Mesenchymal stem cell (in vitro differentiated cells and primary cell): ENCODE results near the gene RALY.

Experiments
- DNase-seq: peaks from one replicate; pipeline ENCODE4 v3.0.0-alpha.2; 2013
- H2AFZ ChIP-seq: one replicate; pipeline ENCODE4 v1.6.1; 2013; ENCODE audit warnings: low read depth, mild to moderate bottlenecking, control low read depth, inconsistent platforms, low read length, moderate library complexity
- H2AK5ac ChIP-seq: 2 replicates; pipeline ENCODE4 v1.6.1; 2013; ENCODE audit warnings: low read length, moderate library complexity, mild to moderate bottlenecking, inconsistent platforms; ENCODE audit not compliant: severe bottlenecking
- H2BK120ac ChIP-seq: one replicate; pipeline ENCODE4 v1.6.1; 2013; ENCODE audit warnings: low read depth, mild to moderate bottlenecking, inconsistent platforms, low read length, moderate library complexity
- H2BK12ac ChIP-seq, 2 experiments: one replicate each; pipeline ENCODE4 v1.6.1; 2013; ENCODE audit warnings: inconsistent platforms in 2 of 2, low read length in 2 of 2, mild to moderate bottlenecking in 2 of 2, moderate library complexity in 2 of 2, control low read depth in 1 of 2
- H2BK15ac ChIP-seq: one replicate; pipeline ENCODE4 v1.6.1; 2013; ENCODE audit warnings: mild to moderate bottlenecking, low read depth, inconsistent platforms; ENCODE audit not compliant: poor library complexity, severe bottlenecking
- H2BK5ac ChIP-seq: 2 replicates; pipeline ENCODE4 v1.6.1; 2013; ENCODE audit warnings: low read depth, mild to moderate bottlenecking, low read length, control low read depth, inconsistent platforms; ENCODE audit not compliant: poor library complexity, severe bottlenecking
- H3K14ac ChIP-seq, 2 experiments: one replicate each; pipeline ENCODE4 v1.6.1; 2013; ENCODE audit warnings: inconsistent platforms in 2 of 2, low read length in 2 of 2, control low read depth in 1 of 2, mild to moderate bottlenecking in 1 of 2, moderate library complexity in 1 of 2
- H3K18ac ChIP-seq, 2 experiments: one replicate each; pipeline ENCODE4 v1.6.1; 2013; ENCODE audit warnings: inconsistent platforms in 2 of 2, low read length in 2 of 2, control low read depth in 1 of 2, low read depth in 1 of 2, mild to moderate bottlenecking in 1 of 2
- H3K23ac ChIP-seq, 2 experiments: one replicate each; pipeline ENCODE4 v1.6.1; 2013; ENCODE audit warnings: inconsistent platforms in 2 of 2, low read length in 2 of 2, mild to moderate bottlenecking in 2 of 2, moderate library complexity in 2 of 2, control low read depth in 1 of 2
- H3K27ac ChIP-seq: 2 replicates; pipeline ENCODE4 v1.5.1; 2013; ENCODE audit warnings: mild to moderate bottlenecking, moderate library complexity, low read length, control low read depth, inconsistent platforms; ENCODE audit not compliant: poor library complexity, severe bottlenecking
- H3K27me3 ChIP-seq, 2 experiments: 2 replicates each; pipeline versions ENCODE4 v1.6.1 to v1.7.0; 2013; ENCODE audit warnings: low read length in 2 of 2, mild to moderate bottlenecking in 2 of 2, moderate library complexity in 2 of 2, control low read depth in 1 of 2, inconsistent platforms in 1 of 2; ENCODE audit not compliant: control insufficient read depth in 1 of 2, insufficient read depth in 1 of 2
- H3K36me3 ChIP-seq, 2 experiments: 2 replicates each; pipeline versions ENCODE4 v1.6.1 to v1.7.0; 2013; ENCODE audit warnings: low read length in 2 of 2, control low read depth in 1 of 2, inconsistent platforms in 1 of 2, low read depth in 1 of 2, mild to moderate bottlenecking in 1 of 2; ENCODE audit not compliant: insufficient read depth in 2 of 2, control insufficient read depth in 1 of 2
- H3K4ac ChIP-seq, 2 experiments: one replicate each; pipeline ENCODE4 v1.6.1; 2013; ENCODE audit warnings: inconsistent platforms in 2 of 2, low read length in 2 of 2, mild to moderate bottlenecking in 2 of 2, moderate library complexity in 2 of 2, control low read depth in 1 of 2, low read depth in 1 of 2
- H3K4me1 ChIP-seq: 2 replicates; pipeline ENCODE4 v1.6.1; 2013; ENCODE audit warnings: low read depth, low read length, control low read depth; ENCODE audit not compliant: control insufficient read depth, insufficient read depth
- H3K4me2 ChIP-seq: 2 replicates; pipeline ENCODE4 v1.6.1; 2013; ENCODE audit warnings: low read length, mild to moderate bottlenecking, inconsistent platforms; ENCODE audit not compliant: poor library complexity, severe bottlenecking
- H3K4me3 ChIP-seq, 2 experiments: 2 replicates each; pipeline versions ENCODE4 v1.5.1 to v1.7.0; 2013; ENCODE audit warnings: low read length in 2 of 2, mild to moderate bottlenecking in 2 of 2, control low read depth in 1 of 2, low read depth in 1 of 2; ENCODE audit not compliant: insufficient read depth in 1 of 2
- H3K79me1 ChIP-seq: replicated peaks from 2 replicates; pipeline ENCODE4 v1.6.1; 2013; ENCODE audit warnings: mild to moderate bottlenecking, control low read depth, low read length, inconsistent platforms; ENCODE audit not compliant: poor library complexity, severe bottlenecking
- H3K9ac ChIP-seq: 2 replicates; pipeline ENCODE4 v1.7.0; 2013; ENCODE audit warnings: mild to moderate bottlenecking, low read length, moderate library complexity
- H3K9me3 ChIP-seq: 2 replicates; pipeline ENCODE4 v1.7.0; 2013; ENCODE audit warnings: mild to moderate bottlenecking, low read length; ENCODE audit not compliant: control insufficient read depth
- H4K8ac ChIP-seq: one replicate; pipeline ENCODE4 v1.6.1; 2013; ENCODE audit warnings: inconsistent platforms, mild to moderate bottlenecking, low read length, moderate library complexity
- H4K91ac ChIP-seq: one replicate; pipeline ENCODE4 v1.6.1; 2013; ENCODE audit warnings: mild to moderate bottlenecking, low read length, inconsistent platforms
- WGBS: methylation state at CpG from one replicate; pipeline ENCODE4 v1.1.7; 2013; ENCODE audit warnings: mixed read lengths; 5-methylcytosine and 5-hydroxymethylcytosine counted together

The RALY gene

GRCh38 chr20:34089175-34089479 is 95.4 kb downstream of the RALY start:
- no peaks in the 10 kb centered on the region for H3K9me3 ChIP-seq
- H3K4me1 ChIP-seq, result no peaks in the 10 kb centered on the region
- no peaks in the 10 kb centered on the region for H3K27me3 ChIP-seq

DNA sequence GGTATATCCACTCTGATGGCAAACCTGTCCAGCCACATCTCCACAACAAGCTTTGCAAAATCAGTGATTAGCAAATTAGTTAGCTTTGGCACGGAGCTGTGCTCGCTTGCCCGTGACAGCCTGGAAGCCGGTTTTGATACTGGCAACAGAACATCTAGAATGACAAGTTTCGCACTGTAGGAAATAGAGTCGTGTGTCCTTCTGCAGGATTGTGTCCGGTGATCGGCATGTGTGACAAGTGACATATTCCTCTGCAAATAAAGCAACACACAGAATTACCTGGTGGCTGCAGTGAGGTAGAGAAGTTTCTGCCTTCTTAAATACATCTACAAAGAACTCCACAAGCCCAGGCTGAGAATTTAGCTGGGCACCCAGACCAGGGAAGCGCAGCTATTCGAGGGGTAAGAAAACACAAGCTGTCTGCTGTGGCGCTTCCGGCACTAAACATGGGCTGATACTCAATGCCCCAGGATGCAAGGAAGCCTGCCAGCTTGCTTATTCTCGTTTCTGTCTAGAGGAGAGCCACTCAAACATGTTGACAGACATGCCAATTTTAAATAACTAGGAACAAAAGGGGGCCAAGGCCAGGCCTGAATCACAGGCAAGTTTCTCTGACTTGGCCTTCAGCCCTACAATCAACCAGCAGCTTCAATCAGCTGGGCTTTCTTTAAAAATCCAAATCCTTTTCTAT is 96.1 kb downstream of the RALY start:
- H4K8ac ChIP-seq, result no peak overlapping the region
- peaks cover 23% of the 10 kb centered on the region for H3K79me1 ChIP-seq
- H3K4me3 ChIP-seq, result no peak overlapping the region
- H2BK120ac ChIP-seq, result no peak overlapping the region
- no peak for DNase-seq
- no peak overlapping the region for H3K9ac ChIP-seq
- no peak overlapping the region for H3K14ac ChIP-seq
- H4K91ac ChIP-seq, result no peak overlapping the region
- no peak overlapping the region for H3K23ac ChIP-seq
- no peak overlapping the region for H2AFZ ChIP-seq
- H3K27ac ChIP-seq, result no peak overlapping the region
- no peak overlapping the region for H2AK5ac ChIP-seq
- H3K4me2 ChIP-seq, result no peak overlapping the region
- no peaks in the 10 kb centered on the region for H3K9me3 ChIP-seq
- no peak overlapping the region for H2BK5ac ChIP-seq
- H3K4ac ChIP-seq, result no peak overlapping the region
- H2BK12ac ChIP-seq, result no peak overlapping the region
- no peaks in the 10 kb centered on the region for H3K27me3 ChIP-seq
- WGBS, result 99% methylated on average over 12 of the region's 13 CpGs
- H3K18ac ChIP-seq, result no peak overlapping the region
- H3K4me1 ChIP-seq, result no peaks in the 10 kb centered on the region
- no peak overlapping the region for H2BK15ac ChIP-seq
- H3K36me3 ChIP-seq, result peaks cover 50 to 89% of the 10 kb centered on the region in 2 experiments

More at GRCh38 chr20:34089175-34089479, 95.4 kb downstream of the RALY start:
- Histone ChIP-seq H4K8ac (no peak overlapping the region), H3K36me3 (peaks cover 55 to 89% of the 10 kb centered on the region in 2 experiments), H2AFZ (no peak overlapping the region), H2BK5ac (no peak overlapping the region), H3K18ac (no peak overlapping the region), H3K4ac (no peak overlapping the region), H2BK12ac (no peak overlapping the region), H2BK120ac (no peak overlapping the region), H3K4me3 (no peak overlapping the region), H3K4me2 (no peak overlapping the region), H2AK5ac (no peak overlapping the region), H2BK15ac (no peak overlapping the region), H3K14ac (no peak overlapping the region), H3K23ac (no peak overlapping the region), H3K27ac (no peak overlapping the region), H4K91ac (no peak overlapping the region), H3K9ac (no peak overlapping the region), H3K79me1 (peaks cover 26% of the 10 kb centered on the region)
- WGBS, result 98% methylated on average over 4 of the region's 5 CpGs
- DNase-seq, result no peak

DNA sequence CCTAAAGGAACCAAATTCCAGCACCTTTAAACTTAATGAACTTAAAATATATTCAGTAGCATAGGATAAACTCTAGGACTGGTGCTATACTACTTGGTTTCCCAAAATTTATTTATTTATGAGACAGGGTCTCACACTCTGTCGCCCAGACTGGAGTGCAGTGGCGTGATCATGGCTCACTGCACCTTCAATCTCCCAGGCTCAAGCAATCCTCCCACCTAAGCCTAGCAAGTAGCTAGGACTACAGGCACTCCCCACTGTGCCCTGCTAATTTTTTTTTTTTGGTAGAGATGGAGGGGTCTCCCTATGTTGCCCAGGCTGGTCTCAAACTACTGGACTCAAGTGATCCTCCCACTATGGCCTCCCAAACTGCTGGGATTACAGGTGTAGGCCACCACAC is 96.9 kb downstream of the RALY start:
- no peak overlapping the region for H3K14ac ChIP-seq
- H3K27me3 ChIP-seq, result no peaks in the 10 kb centered on the region
- DNase-seq, result no peak
- no peak overlapping the region for H2BK15ac ChIP-seq
- H2BK120ac ChIP-seq, result no peak overlapping the region
- no peak overlapping the region for H4K8ac ChIP-seq
- H3K4me1 ChIP-seq, result no peaks in the 10 kb centered on the region
- H4K91ac ChIP-seq, result no peak overlapping the region
- no peak overlapping the region for H2BK5ac ChIP-seq
- no peak overlapping the region for H3K23ac ChIP-seq
- WGBS, result 100% methylated on average over 2 of the region's 2 CpGs
- no peak overlapping the region for H3K27ac ChIP-seq
- no peak overlapping the region for H2AK5ac ChIP-seq
- no peak overlapping the region for H3K9ac ChIP-seq
- no peak overlapping the region for H3K4ac ChIP-seq
- H3K4me3 ChIP-seq, result no peak overlapping the region
- no peak overlapping the region for H3K18ac ChIP-seq
- peaks cover 20% of the 10 kb centered on the region for H3K79me1 ChIP-seq
- H2AFZ ChIP-seq, result no peak overlapping the region
- H3K4me2 ChIP-seq, result no peak overlapping the region
- no peak overlapping the region for H2BK12ac ChIP-seq
- peaks cover 48 to 92% of the 10 kb centered on the region in 2 experiments for H3K36me3 ChIP-seq
- H3K9me3 ChIP-seq, result no peaks in the 10 kb centered on the region

DNA sequence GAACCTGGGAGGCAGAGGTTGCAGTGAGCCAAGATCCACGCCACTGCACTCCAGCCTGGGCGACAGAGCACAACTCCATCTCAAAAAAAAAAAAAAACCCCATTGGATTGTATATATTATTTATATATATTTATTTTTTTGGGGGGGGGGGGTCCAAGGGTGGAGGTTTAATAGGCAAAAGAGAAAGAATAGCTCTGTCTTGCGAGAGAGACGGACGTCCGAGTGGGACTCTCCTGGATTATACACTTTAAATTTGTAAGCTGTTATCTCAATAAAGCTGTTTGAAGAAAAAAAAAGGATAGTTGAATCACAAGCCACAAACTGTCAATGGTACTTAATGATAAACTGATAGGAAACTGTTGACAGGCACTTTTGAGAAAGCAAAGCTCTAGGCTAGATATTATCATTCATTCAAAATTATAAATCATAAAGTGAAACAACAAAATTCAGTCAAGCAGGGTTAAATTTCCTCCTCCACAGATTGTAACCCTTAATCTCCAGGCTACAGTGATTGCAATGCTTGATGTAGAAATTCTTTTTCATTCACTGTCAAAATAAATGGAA is 98.0 kb downstream of the RALY start:
- no peaks in the 10 kb centered on the region for H3K27me3 ChIP-seq
- H3K4me2 ChIP-seq, result no peak overlapping the region
- H2AFZ ChIP-seq, result no peak overlapping the region
- H2BK120ac ChIP-seq, result no peak overlapping the region
- no peak overlapping the region for H2BK15ac ChIP-seq
- peaks cover 53 to 92% of the 10 kb centered on the region in 2 experiments for H3K36me3 ChIP-seq
- WGBS, result no CpG with 5 or more reads among the region's 6 CpGs
- H3K4ac ChIP-seq, result no peak overlapping the region
- no peak overlapping the region for H3K27ac ChIP-seq
- H3K4me1 ChIP-seq, result no peaks in the 10 kb centered on the region
- H3K79me1 ChIP-seq, result peaks cover 21% of the 10 kb centered on the region
- no peak overlapping the region for H4K8ac ChIP-seq
- DNase-seq, result no peak
- no peak overlapping the region for H2BK12ac ChIP-seq
- H3K14ac ChIP-seq, result no peak overlapping the region
- H3K23ac ChIP-seq, result no peak overlapping the region
- no peak overlapping the region for H3K4me3 ChIP-seq
- no peak overlapping the region for H4K91ac ChIP-seq
- H3K18ac ChIP-seq, result no peak overlapping the region
- H3K9ac ChIP-seq, result no peak overlapping the region
- no peak overlapping the region for H2AK5ac ChIP-seq
- H2BK5ac ChIP-seq, result no peak overlapping the region
- no peaks in the 10 kb centered on the region for H3K9me3 ChIP-seq
